K562 (cell line): ENCODE results near the gene BRCC3. TPM values are rescaled to one million over a fixed set of nuclear protein-coding genes. Genes with fewer than 3 reads are reported as not detected.

Experiments used
- C11orf30 ChIP-seq: fragments of 450-650 bp; IDR thresholded peaks from 2 replicates; pipeline ENCODE4 v1.6.1; 2016; ENCODE audit warnings: low read depth, mild to moderate bottlenecking
- CCNT2 ChIP-seq: IDR thresholded peaks from 2 replicates; pipeline ENCODE4 v1.6.1; 2011; ENCODE audit warnings: borderline replicate concordance, low read depth, mild to moderate bottlenecking, moderate library complexity, mixed read lengths, low read length; ENCODE audit not compliant: insufficient read length; ENCODE audit errors: extremely low read depth
- CHD4 ChIP-seq: fragments of 200-600 bp; sonication (generic); IDR thresholded peaks from 3 replicates; pipeline ENCODE4 v1.6.1; 2012; ENCODE audit warnings: low read depth, mild to moderate bottlenecking, mixed read lengths, low read length, inconsistent platforms; ENCODE audit not compliant: insufficient read depth, insufficient replicate concordance, poor library complexity, severe bottlenecking
- CREB1 ChIP-seq, 2 experiments: sonication (generic) in 1 of 2; formaldehyde crosslinking in 1 of 2; IDR thresholded peaks; 2 replicates each; pipeline versions ENCODE4 v1.6.1 to v1.8.0; 2012 to 2022; ENCODE audit warnings: inconsistent platforms in 1 of 2, mild to moderate bottlenecking in 1 of 2, missing genetic modification reagents in 1 of 2, moderate library complexity in 1 of 2
- GATAD2B ChIP-seq: fragments of 450-650 bp; IDR thresholded peaks from 2 replicates; pipeline ENCODE4 v1.6.1; 2017; ENCODE audit warnings: mild to moderate bottlenecking, borderline replicate concordance
- HMGN3 ChIP-seq: IDR thresholded peaks from 2 replicates; pipeline ENCODE4 v1.6.1; 2011; ENCODE audit warnings: borderline replicate concordance, low read depth, mild to moderate bottlenecking, mixed read lengths, low read length; ENCODE audit not compliant: insufficient read length; ENCODE audit errors: extremely low read depth
- ID3 ChIP-seq, 2 experiments: fragments of 250-450 bp in 1 of 2; fragments of 450-650 bp in 1 of 2; sonication (Bioruptor Pico) in 1 of 2; IDR thresholded peaks; 2 replicates each; pipeline versions ENCODE4 v1.6.1 to v1.8.0; 2016 to 2021; ENCODE audit warnings: mild to moderate bottlenecking in 2 of 2, moderate library complexity in 2 of 2, missing compliant biosample characterization in 1 of 2, missing genetic modification characterization in 1 of 2
- MEF2A ChIP-seq: IDR thresholded peaks from 2 replicates; pipeline ENCODE4 v1.6.1; 2011; ENCODE audit warnings: low read depth, mild to moderate bottlenecking, low read length, moderate library complexity; ENCODE audit not compliant: control insufficient read depth
- SRSF3 ChIP-seq: fragments of 200-400 bp; formaldehyde crosslinking; IDR thresholded peaks from 2 replicates; pipeline ENCODE4 v1.6.1; 2016; ENCODE audit warnings: mild to moderate bottlenecking, low read length, moderate library complexity; ENCODE audit not compliant: insufficient read depth
- THRAP3 ChIP-seq: fragments of 450-650 bp; IDR thresholded peaks from 2 replicates; pipeline ENCODE4 v1.6.1; 2016; ENCODE audit warnings: mild to moderate bottlenecking, inconsistent platforms, borderline replicate concordance
- UBTF ChIP-seq, 2 experiments: IDR thresholded peaks; 2 replicates each; pipeline ENCODE4 v1.6.1; 2012; ENCODE audit warnings: improper control_type of control experiment in 2 of 2, low read depth in 2 of 2, low read length in 2 of 2, borderline replicate concordance in 1 of 2
- ZKSCAN1 ChIP-seq: fragments of 150-350 bp; IDR thresholded peaks from 2 replicates; pipeline ENCODE4 v1.6.1; 2016; ENCODE audit warnings: low read depth, low read length
- ZMIZ1 ChIP-seq, 2 experiments: fragments of 150-350 bp in 1 of 2; IDR thresholded peaks; 2 replicates each; pipeline ENCODE4 v1.6.1; 2012 to 2016; ENCODE audit warnings: low read depth in 2 of 2, low read length in 2 of 2, mild to moderate bottlenecking in 1 of 2, moderate library complexity in 1 of 2
- ZNF212 ChIP-seq: fragments of 450-650 bp; formaldehyde crosslinking; IDR thresholded peaks from 2 replicates; pipeline ENCODE4 v1.4.0; 2020; ENCODE audit warnings: mild to moderate bottlenecking
- ZNF384 ChIP-seq: IDR thresholded peaks from 2 replicates; pipeline ENCODE4 v1.6.1; 2012; ENCODE audit warnings: low read depth, low read length, improper control_type of control experiment
- ZNF79 ChIP-seq: fragments of 250-450 bp; sonication (Bioruptor Pico); IDR thresholded peaks from 2 replicates; pipeline ENCODE4 v1.4.0; 2020; ENCODE audit warnings: low read depth, mild to moderate bottlenecking, moderate library complexity
- polyA plus RNA-seq, 8 experiments: library from polyadenylated mRNA; depleted of rRNA in 4 of 8; stranded (reverse) in 5 of 8; unstranded in 3 of 8; fragments of >200 nt; fragmentation: Nextera tagmentation in 2 of 8; fragmentation: Illumina TruSeq in 1 of 8; extraction: Ambion mirVana in 2 of 8; extraction: Trizol in 1 of 8; gene quantifications; 2 replicates each; pipeline versions ENCODE4 v1.2.1 to v1.2.3, GENCODE V29; 2011 to 2014; ENCODE audit warnings: inconsistent platforms in 1 of 8, missing spikeins in 1 of 8
- total RNA-seq, 7 experiments: library from RNA; depleted of rRNA in 6 of 7; stranded (reverse); fragments of >200 nt in 6 of 7; fragmentation: Illumina TruSeq in 2 of 7; extraction: Trizol in 2 of 7; gene quantifications; 2 replicates each; pipeline versions ENCODE4 v1.2.1 to v1.2.3, GENCODE V29; 2011 to 2021; ENCODE audit warnings: low replicate concordance in 1 of 7
- TF ChIP-seq, protein P1 (sequence below): conservative IDR thresholded peaks from 2 replicates; pipeline ENCODE4 v1.6.1; 2011; ENCODE audit warnings: low read depth, mild to moderate bottlenecking, low read length; ENCODE audit not compliant: control insufficient read depth

BRCC3 gene
- total and polyA plus RNA-seq, 9 of the 15 experiments (the other 6 are each of a cell fraction or from before 2014, with no cell fraction given) = 9.6 to 44.8 (median 26.7) TPM

DNA sequence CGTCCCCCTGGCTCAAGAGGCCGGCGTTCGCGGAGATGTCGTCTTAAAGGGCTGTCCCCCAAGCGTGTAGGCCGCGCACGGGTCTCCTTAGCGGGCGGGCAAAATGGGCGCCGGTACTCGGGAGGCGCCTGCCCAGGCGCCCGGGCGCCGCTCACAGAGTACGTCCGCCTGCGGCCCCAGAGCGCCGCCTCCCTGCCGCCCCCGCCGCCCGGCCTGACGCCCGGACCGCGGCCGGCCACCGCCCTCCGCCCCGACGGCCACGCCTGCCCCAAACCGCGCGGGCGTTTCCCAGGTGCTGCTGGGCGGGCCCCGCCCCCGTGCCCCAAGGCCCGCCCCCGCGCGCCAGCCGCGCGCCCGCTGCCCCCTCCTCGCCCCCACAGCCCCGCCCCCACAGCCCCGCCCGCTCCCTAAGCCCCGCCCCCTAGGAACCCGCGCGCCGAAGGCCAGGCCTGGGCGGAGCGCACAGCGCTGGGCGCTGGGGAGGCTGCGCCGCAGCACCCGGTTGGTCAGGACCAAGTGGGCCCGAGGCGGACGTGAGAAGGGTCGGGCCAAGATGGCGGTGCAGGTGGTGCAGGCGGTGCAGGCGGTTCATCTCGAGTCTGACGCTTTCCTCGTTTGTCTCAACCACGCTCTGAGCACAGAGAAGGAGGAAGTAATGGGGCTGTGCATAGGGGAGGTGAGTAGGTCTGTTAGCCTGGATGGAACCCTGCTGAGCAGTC is at the start of gene BRCC3, which contains the start of the genes CMC4 and MTCP1 (continued):
- TF ChIP-seq ZMIZ1 (IDR thresholded peaks at IDR 0.05; ENCODE audit: low read depth in 2 of 2, low read length in 2 of 2) = no peak
- TF ChIP-seq ZKSCAN1 = no peak
- TF ChIP-seq CHD4 = no peak
- no peak for TF ChIP-seq SRSF3
- TF ChIP-seq HMGN3 = peak; percentile 77
- peak in 1 of 2 experiments; percentile 69; a peak in 1 of 4 replicates for TF ChIP-seq UBTF (IDR thresholded peaks at IDR 0.05; ENCODE audit: borderline replicate concordance in 1 of 2, low read depth in 2 of 2, low read length in 2 of 2)
- TF ChIP-seq C11orf30 = peak; percentile 59; the same call in 1 of the 2 replicates
- TF ChIP-seq ID3 (CRISPR knock-in tag; IDR thresholded peaks at IDR 0.05) = no peak
- no peak; the same call in 1 of the 2 replicates for TF ChIP-seq ID3 (tag; IDR thresholded peaks at IDR 0.05)
- 0 out of 2 replicates have a peak, but pooled peaks have one; percentile 44 for TF ChIP-seq GATAD2B
- TF ChIP-seq, protein P1, sequence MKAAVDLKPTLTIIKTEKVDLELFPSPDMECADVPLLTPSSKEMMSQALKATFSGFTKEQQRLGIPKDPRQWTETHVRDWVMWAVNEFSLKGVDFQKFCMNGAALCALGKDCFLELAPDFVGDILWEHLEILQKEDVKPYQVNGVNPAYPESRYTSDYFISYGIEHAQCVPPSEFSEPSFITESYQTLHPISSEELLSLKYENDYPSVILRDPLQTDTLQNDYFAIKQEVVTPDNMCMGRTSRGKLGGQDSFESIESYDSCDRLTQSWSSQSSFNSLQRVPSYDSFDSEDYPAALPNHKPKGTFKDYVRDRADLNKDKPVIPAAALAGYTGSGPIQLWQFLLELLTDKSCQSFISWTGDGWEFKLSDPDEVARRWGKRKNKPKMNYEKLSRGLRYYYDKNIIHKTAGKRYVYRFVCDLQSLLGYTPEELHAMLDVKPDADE = peak; percentile 32; the same call in 1 of the 2 replicates
- no peak for TF ChIP-seq THRAP3
- no peak for TF ChIP-seq ZNF79
- TF ChIP-seq CREB1 (IDR thresholded peaks at IDR 0.05) = 0 out of 2 replicates have a peak, but pooled peaks have one; percentile 22
- TF ChIP-seq CREB1 (CRISPR knock-in tag; IDR thresholded peaks at IDR 0.05) = 0 out of 2 replicates have a peak, but pooled peaks have one; percentile 27
- no peak for TF ChIP-seq ZNF212
- peak; percentile 91 for TF ChIP-seq CCNT2
- no peak for TF ChIP-seq MEF2A
- no peak for TF ChIP-seq ZNF384
